AG04450 (cell line): ENCODE data around the gene TAF4. TPM values are rescaled to one million over a fixed set of nuclear protein-coding genes. Genes with fewer than 3 reads are reported as not detected.

ENCODE experiments used
- CTCF ChIA-PET: fragments of 300-600, 350-600 bp; formaldehyde crosslinking; extraction: SDS; loops from one replicate; lab custom pipeline; 2022; ENCODE audit warnings: antibody characterized with exemption, inconsistent platforms; lab: Charles Lee
- POLR2A ChIA-PET: fragments of 350-600 bp; formaldehyde crosslinking; extraction: SDS; loops from one replicate; lab custom pipeline; 2021; ENCODE audit warnings: antibody characterized with exemption, inconsistent platforms; lab: Yijun Ruan, JAX
- DNase-seq: peaks from one replicate; pipeline ENCODE4 v3.0.0-alpha.2; 2011; ENCODE audit warnings: low read depth, low spot score
- H3K27ac ChIP-seq: one replicate; pipeline ENCODE4 v1.5.1; 2012; ENCODE audit warnings: low read depth, low read length, control low read depth
- H3K27me3 ChIP-seq: one replicate; pipeline ENCODE4 v1.6.0; 2012; ENCODE audit warnings: low read length; ENCODE audit not compliant: control insufficient read depth, insufficient read depth
- H3K4me3 ChIP-seq: 2 replicates; pipeline ENCODE4 v1.5.1; 2011; ENCODE audit warnings: mild to moderate bottlenecking, low read depth, low read length, control low read depth
- H3K9me3 ChIP-seq: 2 replicates; pipeline ENCODE4 v1.5.1; 2012; ENCODE audit warnings: low read length; ENCODE audit not compliant: control insufficient read depth, insufficient read depth
- polyA plus RNA-seq: library from polyadenylated mRNA; depleted of rRNA; stranded (reverse); fragments of >200 nt; gene quantifications from 2 replicates; pipeline ENCODE4 v1.2.3, GENCODE V29; 2011
- TF ChIP-seq, protein P1 (sequence below): IDR thresholded peaks from 2 replicates; pipeline ENCODE4 v1.5.1; 2011; ENCODE audit warnings: low read depth, low read length, control low read depth, inconsistent platforms

TAF4 gene
- polyA plus RNA-seq, 1 experiment, result 2.7 TPM

DNA sequence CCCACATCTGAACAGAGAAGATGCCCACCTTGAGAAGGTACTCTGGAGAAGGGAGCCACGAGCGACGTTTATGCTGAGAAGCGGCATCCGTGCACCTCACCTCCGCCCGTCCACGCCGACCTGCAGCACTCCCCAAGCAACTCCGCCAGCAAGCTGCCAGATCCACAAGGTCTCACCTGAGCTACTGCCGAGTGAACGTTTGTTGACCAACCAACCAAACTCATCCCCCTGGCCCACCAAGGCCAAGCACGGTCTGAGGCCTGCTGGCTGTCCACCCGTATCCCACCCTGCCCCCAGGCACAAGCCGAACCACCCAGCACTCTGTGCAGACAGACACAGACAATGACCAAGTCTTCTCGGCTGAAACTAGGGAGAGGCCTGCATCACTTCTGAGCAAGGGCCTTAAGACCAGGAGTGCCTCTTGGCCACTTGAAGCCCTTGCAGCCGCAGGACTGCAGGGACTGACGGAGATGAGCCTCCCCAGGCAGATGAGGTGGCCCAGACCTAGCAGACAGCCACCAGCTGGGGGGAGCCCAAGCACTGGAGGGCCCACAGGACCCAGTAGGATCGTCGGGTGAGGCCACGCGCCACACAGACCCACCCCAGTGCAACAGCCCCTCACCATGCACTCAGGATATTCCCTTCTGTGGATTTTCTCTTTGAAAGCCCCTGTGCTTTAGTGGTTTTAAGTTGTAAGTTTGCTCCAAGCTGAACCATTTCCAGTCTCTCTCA, 12.1 kb downstream of the TAF4 start:
- Histone ChIP-seq H3K9me3 (peaks cover 3% of the 10 kb centered on the region; the same call in 1 of the 2 replicates), H3K27ac (no peak overlapping the region), H3K4me3 (no peak overlapping the region), H3K27me3 (no peaks in the 10 kb centered on the region)
- CTCF ChIA-PET, result no interaction called here
- no peak for DNase-seq
- TF ChIP-seq, protein P1, sequence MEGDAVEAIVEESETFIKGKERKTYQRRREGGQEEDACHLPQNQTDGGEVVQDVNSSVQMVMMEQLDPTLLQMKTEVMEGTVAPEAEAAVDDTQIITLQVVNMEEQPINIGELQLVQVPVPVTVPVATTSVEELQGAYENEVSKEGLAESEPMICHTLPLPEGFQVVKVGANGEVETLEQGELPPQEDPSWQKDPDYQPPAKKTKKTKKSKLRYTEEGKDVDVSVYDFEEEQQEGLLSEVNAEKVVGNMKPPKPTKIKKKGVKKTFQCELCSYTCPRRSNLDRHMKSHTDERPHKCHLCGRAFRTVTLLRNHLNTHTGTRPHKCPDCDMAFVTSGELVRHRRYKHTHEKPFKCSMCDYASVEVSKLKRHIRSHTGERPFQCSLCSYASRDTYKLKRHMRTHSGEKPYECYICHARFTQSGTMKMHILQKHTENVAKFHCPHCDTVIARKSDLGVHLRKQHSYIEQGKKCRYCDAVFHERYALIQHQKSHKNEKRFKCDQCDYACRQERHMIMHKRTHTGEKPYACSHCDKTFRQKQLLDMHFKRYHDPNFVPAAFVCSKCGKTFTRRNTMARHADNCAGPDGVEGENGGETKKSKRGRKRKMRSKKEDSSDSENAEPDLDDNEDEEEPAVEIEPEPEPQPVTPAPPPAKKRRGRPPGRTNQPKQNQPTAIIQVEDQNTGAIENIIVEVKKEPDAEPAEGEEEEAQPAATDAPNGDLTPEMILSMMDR, result no peak
- POLR2A ChIA-PET, result no interaction called here

DNA sequence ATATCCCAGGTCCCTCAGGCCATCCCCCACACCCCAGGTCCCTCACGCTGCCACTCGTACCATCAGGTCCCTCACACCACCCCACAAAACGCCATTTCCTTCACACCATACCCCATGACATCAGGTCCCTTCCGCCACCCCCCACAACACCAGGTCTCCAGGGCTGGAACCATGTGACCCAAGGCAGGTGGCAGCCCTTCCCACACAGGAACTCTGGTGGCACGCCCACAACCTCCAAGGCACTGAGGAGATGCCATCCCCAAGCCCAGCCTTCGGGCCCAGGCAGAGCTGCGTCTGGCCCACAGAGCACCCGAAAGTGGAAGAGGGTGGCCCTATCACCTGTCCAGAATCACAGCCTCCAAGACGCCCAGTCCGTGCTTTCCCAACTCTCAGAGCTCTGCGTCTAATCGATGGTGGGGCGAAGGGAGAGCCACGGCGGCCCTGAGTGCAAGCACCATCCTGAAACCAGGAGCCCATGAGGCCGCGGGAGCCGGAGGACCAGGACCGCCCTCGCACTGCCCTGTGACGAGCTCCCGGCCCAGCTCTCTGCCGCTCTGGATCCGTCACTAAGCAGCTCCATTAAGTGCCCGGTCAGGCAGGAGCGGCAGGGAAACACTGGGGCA, 12.7 kb downstream of the TAF4 start:
- Histone ChIP-seq H3K9me3 (peaks cover 3% of the 10 kb centered on the region; the same call in 1 of the 2 replicates), H3K27ac (no peak overlapping the region), H3K4me3 (no peak overlapping the region), H3K27me3 (no peaks in the 10 kb centered on the region)
- POLR2A ChIA-PET, result no interaction called here
- CTCF ChIA-PET, result no interaction called here
- TF ChIP-seq, protein P1, result no peak
- no peak for DNase-seq

DNA sequence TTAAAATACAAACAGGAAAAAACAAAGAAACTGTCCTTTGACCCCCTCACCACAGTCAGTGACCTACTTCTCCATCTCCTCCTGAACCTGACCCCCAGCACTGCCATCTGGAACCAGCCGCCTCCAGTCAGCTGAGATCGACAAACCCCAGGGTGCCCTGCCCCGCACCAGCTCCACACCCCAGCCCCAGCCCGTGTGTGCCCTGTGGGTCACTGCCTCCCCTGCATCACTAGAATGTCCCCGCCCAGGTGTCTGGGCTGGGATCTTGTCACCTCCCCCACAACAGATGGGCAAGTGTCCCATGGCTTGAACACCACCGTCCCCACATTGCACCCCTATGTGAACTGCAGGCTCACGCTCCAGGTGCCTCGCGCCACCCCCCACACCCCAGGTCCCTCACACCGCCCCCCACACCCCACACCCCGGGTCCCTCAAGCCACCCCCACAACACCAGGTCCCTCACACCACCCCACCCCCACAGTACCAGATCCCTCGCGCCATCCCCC, 13.3 kb downstream of the TAF4 start:
- TF ChIP-seq, protein P1, result no peak
- H3K27me3 ChIP-seq, result no peaks in the 10 kb centered on the region
- no peak overlapping the region for H3K4me3 ChIP-seq
- H3K27ac ChIP-seq, result no peak overlapping the region
- DNase-seq, result no peak
- H3K9me3 ChIP-seq, result peaks cover 3% of the 10 kb centered on the region; the same call in 1 of the 2 replicates
- CTCF ChIA-PET, result no interaction called here
- POLR2A ChIA-PET, result no interaction called here

DNA sequence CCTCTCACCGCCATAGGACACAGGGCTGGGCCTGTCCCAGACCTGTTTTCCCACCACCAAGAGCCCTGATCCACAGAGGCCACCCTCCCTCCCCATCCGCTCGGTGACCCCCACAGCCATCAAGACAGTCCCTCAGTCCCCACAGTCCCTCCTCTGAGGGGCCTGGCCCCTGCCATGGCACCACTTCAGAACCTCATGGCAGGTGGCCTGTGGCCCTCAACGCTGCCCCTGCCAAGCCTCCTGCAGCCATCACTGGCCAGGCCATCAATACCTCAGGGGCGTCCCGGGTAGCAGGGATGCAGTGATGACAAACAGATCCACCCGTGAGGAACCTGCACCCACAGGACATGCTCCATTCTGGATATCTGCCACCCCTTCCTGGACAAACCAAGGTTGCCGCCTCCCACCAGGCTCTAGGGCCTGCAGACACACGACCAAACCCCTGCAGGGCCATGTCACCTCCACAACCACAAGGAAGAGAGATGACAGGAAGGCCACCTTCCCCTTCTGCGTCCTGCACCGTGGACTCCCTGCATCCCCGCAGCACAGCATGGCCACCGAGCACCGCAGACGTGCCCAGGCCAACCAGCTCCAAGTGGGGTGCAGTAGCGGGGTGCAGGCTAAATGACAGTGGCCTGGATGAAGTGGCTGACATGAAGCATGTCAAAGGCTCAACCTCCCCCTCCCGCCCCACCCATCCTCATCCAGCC, 14.0 kb downstream of the TAF4 start:
- CTCF ChIA-PET, result no interaction called here

More for the DNA sequence above, 14.0 kb downstream of the TAF4 start:
- H3K27ac ChIP-seq, result no peak overlapping the region
- TF ChIP-seq, protein P1, result no peak
- no peaks in the 10 kb centered on the region for H3K27me3 ChIP-seq
- no peak for DNase-seq
- H3K4me3 ChIP-seq, result no peak overlapping the region
- H3K9me3 ChIP-seq, result peaks cover 3% of the 10 kb centered on the region; the same call in 1 of the 2 replicates
- POLR2A ChIA-PET, result no interaction called here
